T-helper 1 cell treated with Interleukin-12 subunit alpha and Interleukin-12 subunit beta and Interleukin-4 antibody, amounts not matched to agents 30 ng/mL and 1 ng/mL, for 36 hours (primary cell): ENCODE measurements around the gene TEX29. TPM values are rescaled to one million over a fixed set of nuclear protein-coding genes. Genes with fewer than 3 reads are reported as not detected.

Source experiments
- intact Hi-C: fragments of 100-400 bp; cut with micrococcal nuclease; formaldehyde crosslinking; loops from one replicate; pipeline ENCODE4 v1.15.1; 2024
- total RNA-seq: library from RNA; stranded (reverse); gene quantifications from 2 replicates; pipeline ENCODE4 v1.2.3, GENCODE V29; 2022

Gene TEX29
- total RNA-seq, 1 donor from 2014 or later = 0.81 TPM

DNA sequence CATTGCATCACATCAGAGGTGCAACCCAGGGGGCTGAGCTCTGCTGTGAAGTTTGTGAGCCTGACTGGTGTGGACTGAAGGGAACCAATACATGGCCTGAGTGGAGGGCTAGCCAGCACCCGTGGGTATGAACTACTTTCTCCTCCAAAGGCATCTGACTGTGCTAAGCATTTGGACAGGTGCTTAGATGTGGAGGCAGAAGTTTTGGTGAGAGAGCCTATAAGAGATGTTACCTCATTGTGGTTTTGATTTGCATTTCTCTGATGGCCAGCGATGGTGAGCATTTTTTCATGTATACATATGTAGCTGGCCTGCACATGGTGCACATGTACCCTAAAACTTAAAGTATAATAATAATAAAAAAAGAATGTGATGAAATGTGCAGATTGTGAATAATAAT lies 46.9 kb downstream of the TEX29 start:
- intact Hi-C loops = no loop called here

GRCh38 chr13:111368091-111368490 lies 47.6 kb downstream of the TEX29 start:
- intact Hi-C loops = no loop called here

DNA sequence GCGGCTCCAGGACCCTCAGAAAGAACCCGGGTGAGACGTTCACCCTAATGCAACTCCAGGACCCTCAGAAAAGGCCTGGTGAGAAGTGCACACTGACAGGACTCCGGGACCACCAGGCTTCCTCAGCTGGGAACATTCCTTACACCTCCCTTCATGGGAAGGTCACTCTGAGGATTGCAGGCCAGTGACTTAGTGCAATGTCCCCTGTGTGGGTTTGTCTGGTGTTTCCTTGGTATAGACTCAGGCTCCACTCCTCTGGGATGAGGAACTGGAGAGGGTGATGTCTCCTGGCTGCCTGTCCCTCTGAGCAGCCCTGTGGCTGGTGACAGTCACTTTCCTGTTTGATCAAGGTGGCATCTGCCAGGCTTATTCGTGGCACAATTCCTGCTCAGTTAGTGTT lies 49.7 kb downstream of the TEX29 start:
- intact Hi-C loops = no loop called here

GRCh38 chr13:111370570-111371535 lies 50.4 kb downstream of the TEX29 start:
- intact Hi-C loops = no loop called here

DNA sequence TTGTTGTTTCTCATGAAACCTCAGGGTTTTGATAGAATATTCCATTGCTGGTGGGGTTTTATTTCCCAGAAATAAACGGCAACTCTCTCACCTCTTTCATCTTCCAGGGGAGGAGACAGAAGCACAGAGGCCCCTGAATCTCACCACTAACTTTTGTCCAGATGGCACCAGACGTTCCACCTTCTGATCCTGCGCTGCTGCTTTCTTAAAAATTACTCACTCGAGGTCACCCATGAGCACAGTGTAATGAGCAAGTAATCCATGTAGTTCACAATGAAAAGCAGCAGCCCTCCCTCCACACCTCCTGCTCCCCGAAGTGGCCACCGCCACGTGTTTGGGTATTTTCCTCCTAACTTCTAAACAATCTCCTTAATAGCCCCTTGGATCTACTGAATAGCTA lies 51.3 kb downstream of the TEX29 start:
- intact Hi-C loops = no loop called here

DNA sequence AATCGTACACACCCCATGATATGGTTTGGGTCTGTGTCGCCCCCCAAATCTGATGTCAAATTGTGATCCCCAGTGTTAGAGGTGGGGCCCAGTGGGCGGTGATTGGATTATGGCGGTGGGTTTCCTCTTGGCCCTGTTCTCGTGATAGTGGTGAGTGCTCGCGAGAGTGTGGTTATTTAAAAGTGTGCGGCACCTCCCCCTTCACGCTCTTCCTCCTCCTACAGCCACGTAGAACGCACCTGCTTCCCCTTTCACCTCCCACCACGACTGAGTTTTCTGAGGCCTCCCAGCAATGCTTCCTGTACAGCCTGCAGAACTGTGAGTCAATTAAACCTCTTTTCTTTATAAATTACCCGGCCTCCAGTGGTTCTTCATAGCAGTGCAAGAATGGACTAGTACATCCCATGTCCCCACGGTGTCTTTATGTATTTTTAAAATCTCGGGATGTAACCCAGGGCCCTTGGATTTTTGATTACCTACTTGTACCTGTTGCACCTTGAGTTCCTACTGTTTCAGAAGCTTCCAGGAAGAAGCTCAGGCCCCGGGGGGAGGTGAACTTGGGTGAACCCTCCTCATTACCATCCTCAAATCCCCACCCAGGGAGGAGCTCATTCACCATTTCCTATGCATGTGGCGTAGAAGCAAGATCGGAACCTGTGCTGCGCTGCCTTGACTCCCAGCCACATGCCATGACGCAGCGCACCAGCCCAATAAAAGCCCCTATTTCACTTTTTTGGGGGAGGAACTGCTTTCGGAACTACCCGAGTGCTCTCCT lies 52.4 kb downstream of the TEX29 start:
- intact Hi-C loops = no loop called here

DNA sequence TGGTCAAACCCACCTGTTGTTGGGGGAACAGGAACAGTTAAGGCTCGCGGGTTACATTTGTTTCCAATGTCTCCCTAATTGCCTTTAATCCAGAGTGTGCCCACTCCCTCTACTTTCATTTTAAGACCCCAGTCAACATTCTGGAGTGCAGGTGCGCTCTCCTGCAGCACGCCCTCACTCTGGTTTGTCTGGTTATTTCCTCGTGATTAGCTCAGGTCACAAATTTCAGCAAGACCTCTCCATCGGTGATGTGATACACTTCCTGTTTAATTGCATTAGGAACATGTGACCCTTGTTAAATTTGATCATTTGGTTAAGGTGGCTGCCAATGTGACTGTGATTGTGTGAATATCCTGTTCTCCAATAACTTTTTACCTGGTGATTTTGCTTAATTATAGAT lies 53.0 kb downstream of the TEX29 start:
- intact Hi-C loops = no loop called here

DNA sequence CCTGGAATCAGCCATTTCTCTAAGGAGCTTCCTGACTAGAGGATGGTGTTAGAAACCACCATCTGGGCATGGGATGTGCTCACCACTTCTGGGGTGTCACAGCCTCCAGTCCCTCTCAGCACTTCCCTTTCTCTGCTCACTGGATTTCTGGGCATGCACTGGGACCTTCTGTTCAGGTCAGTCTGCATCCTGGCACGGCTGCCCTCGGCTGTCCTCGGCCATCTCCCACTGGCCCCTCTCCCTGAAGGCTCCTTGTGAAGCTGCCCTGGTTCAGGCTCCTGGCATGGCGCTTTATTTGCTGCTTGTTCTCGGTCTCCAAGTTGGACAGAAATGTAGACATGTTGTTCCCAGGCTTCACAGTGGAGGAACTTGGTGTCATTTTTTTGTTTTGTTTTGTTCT lies 60.0 kb downstream of the TEX29 start:
- intact Hi-C loops = no loop called here

GRCh38 chr13:111382411-111382810 lies 62.0 kb downstream of the TEX29 start:
- intact Hi-C loops = no loop called here

DNA sequence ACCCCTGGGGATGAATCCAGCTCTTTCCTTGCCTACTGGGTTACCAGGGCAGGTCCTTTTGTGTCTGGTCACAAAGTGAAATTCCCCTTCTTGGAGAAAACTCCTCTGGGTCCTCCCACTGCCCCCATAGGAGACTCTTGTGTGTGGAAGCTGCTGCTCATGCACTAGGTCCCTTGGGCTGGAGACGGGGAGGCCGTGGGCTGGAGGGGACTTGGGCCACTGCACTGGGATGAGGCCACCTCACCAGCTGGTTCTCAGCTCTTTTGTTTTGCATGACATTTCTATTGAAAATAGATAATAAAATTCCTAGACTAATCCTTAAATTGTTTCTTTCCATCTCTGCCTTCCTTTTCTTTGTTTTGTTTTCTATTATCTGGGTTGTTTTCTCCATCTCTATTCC lies 62.4 kb downstream of the TEX29 start:
- intact Hi-C loops = no loop called here

DNA sequence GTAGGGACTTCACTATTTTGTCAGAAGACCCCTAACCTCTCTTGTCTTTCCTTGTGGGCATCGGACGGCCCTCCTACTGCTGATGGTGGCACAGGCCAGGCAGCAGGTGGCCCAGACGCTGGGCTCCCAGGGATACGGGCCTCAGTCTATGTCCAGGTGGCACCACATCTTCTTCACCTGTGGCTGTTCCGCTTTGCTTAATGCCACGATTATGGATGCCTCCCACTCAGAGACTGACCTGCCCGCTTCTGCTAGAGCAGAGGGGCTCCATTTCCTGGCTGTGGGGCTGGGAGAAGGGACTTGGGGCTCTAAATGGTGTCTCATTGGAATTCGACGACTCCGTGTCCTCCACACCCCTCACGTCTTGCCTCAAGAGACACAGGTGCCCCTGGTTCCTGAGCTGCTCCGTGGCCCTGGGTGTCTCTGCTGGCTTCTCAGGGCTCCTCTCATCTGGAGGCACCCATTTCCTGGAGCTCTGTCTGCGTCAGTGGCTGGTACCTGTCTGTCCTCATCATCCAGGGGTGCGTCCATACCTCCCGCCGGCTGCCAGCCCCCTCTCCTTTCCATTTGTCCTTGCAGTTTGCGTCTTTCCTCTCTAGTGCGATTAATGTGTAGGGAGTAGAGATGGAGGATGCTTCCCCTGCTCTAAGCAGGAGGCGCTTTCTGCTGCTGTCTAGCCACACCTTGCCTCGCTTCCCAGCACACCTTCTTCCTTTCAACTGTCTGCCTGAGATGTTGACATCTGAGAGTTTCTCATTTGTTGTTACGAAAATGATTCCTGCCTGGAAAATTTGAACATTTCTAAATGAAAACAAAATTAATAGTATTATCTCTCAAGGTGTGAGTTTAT lies 63.4 kb downstream of the TEX29 start:
- intact Hi-C loops = no loop called here

GRCh38 chr13:111384441-111385182 lies 64.2 kb downstream of the TEX29 start:
- intact Hi-C loops = no loop called here

GRCh38 chr13:111385183-111385857 lies 64.9 kb downstream of the TEX29 start:
- intact Hi-C loops = no loop called here

DNA sequence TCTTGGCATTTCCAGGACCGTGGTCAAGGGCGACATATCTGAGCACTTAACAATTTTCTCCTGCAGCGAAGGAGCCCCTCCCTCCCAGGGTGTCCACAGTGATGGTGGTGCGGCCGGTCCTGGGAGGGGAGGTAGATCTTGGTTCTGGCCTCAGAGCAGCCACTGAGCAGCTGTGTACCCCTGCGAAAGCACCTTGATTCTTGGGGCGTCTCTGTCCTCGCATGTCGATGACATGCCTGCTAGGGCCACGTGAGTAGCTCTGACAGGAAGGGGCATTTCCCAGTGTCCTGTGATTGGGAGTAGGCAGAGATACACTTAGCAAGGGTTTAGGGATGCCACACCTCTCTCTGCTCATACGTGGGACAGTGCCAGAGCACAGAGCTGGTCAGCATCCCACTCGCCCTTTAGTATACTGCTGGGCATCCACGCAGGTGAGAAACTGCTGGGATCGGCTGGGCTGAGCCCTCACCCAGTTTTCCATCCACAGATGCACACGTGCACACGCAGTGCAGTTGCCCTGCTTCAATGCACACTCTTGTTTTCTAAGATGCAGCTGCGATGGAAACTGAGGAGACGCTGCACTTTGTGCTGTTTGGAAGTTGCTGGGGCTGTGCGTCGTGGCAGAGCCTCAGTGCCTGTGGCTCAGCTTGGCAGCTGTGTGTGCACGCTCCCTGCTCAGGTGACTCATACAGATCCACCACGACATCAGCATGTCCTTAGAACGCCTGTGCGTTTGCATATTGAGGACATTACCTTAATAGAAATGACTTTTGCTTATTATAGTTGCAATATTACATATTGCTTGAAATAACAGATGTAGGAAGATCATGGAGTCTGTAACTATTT lies 66.8 kb downstream of the TEX29 start:
- intact Hi-C loops = no loop called here

- intact Hi-C loops = no loop called here
Observed at GRCh38 chr13:111387945-111388600, 67.6 kb downstream of the TEX29 start.

- intact Hi-C loops = no loop called here
Observed at GRCh38 chr13:111388851-111389500, 68.5 kb downstream of the TEX29 start.

DNA sequence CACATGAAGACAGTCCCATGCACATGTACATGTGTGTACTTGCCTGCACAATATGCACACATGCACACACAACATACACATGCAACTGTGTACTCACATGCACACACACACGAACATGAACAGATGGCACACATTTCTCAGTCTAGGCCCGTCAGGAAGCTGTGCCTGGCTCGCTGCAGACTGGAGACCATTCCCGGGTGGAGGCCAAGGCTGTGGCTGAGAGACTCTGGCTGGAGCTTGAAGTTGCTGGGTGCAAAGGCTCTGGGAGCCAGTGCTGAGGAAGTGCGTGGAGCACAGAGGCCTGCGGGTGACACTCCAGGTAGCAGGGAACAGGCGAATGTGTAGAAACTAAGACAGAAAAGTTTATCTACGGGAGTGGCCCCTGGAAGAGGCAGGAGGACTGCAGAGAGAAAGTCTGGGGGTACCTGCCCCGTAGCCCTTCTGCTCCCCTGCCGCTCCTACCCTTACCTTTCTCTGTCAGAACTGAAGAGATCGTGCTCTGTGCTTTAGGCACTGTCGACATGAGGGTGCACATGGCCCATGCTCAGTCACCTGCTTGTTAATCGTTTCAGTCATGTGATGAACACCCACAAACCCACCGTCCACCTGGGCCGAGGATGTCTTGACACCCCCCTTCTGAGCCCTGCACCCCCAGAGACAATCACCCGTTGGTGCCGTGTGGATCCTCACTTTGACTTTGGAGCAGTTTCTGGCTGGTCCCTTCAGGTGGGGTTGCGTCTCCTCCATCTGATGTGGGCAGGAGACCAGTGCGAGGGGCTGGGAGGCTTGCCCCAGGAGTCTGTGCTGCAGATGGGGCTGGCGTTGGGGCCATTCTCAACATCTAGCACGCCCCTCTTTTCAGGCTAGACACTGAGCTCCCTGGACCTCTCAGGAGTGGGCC lies 69.4 kb downstream of the TEX29 start:
- intact Hi-C loops = no loop called here
